Fibroblast of mammary gland (primary cell): ENCODE measurements around the gene PRKCB.
"Not testable (repeated sequence)": the region's sequence is repeated elsewhere in the genome, so short reads cannot be mapped to it uniquely, and the experiment has no call there.

Experiments
- DNase-seq: peaks from one replicate; pipeline ENCODE4 v3.0.0-alpha.2; 2010; ENCODE audit warnings: low read depth
- H3K4me3 ChIP-seq: 2 replicates; pipeline ENCODE4 v1.5.1; 2011; ENCODE audit warnings: low read depth, mild to moderate bottlenecking, low read length, moderate library complexity; ENCODE audit not compliant: control insufficient read depth
- TF ChIP-seq, protein P1 (sequence below): conservative IDR thresholded peaks from 2 replicates; pipeline ENCODE4 v1.5.1; 2011; ENCODE audit warnings: low read depth, low read length, inconsistent platforms; ENCODE audit not compliant: control insufficient read depth, insufficient read depth

The PRKCB gene

DNA sequence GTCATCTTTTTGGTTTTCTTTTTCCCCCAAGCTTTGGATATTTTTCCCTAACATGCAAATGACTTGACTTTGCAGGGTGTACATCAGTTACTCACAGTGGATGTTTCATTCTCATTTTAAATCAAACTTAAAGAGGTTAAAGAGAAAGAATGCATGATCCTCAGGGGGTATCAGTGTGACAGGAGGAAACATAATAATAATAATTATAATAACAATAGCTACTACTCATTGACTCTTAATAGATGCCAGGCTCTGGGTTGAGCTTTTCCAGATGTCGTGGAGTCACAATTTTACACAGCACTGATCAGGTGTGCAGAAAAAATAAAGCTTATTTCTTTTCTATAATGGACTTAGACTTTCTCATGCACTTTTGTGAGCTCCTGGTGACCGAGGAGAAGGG is 263.1 kb downstream of the PRKCB start:
- DNase-seq = no peak
- H3K4me3 ChIP-seq = no peak overlapping the region
- TF ChIP-seq, protein P1, sequence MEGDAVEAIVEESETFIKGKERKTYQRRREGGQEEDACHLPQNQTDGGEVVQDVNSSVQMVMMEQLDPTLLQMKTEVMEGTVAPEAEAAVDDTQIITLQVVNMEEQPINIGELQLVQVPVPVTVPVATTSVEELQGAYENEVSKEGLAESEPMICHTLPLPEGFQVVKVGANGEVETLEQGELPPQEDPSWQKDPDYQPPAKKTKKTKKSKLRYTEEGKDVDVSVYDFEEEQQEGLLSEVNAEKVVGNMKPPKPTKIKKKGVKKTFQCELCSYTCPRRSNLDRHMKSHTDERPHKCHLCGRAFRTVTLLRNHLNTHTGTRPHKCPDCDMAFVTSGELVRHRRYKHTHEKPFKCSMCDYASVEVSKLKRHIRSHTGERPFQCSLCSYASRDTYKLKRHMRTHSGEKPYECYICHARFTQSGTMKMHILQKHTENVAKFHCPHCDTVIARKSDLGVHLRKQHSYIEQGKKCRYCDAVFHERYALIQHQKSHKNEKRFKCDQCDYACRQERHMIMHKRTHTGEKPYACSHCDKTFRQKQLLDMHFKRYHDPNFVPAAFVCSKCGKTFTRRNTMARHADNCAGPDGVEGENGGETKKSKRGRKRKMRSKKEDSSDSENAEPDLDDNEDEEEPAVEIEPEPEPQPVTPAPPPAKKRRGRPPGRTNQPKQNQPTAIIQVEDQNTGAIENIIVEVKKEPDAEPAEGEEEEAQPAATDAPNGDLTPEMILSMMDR = no peak

DNA sequence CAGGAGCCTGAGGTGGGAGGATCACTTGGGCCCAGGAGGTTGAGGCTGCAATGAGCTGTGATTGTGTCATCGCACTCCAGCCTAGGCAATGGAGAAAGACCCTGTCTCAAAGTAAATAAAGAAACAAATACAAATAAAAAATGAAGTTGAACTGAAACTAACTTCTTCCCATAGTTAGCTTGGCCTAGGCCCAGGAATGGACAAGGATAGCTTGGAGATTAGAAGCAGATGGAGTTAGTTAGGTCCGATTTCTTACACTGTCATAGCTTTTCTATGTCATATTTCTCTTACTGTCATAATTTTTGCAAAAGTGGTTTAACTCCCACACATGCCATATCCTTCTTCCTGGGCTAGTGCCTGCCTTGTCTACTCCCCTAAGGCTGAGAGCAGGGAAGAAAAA is 265.6 kb downstream of the PRKCB start:
- no peak for DNase-seq
- TF ChIP-seq, protein P1 = no peak
- no peak overlapping the region for H3K4me3 ChIP-seq

DNA sequence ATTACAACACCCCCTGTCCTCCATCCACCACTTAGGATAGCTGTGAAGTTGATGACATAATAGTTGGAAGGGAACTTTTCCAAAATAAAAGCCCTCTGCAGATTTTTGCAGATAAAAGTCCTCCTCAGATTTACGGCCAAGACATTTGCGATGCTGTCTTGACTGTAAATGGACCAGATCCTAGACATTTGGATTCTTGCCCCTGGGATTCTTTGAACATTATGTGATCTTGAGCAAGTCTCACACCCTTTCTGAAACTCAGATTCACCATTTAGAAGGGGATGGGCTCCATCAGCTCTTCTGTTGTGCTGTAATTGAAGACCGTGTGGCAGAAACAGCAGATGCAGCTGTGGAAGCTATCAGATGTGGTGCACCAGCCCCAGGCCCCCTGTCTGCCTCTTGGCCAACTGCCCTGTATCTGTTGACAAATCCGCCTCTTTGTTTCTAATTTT is 266.5 kb downstream of the PRKCB start:
- TF ChIP-seq, protein P1 = no peak
- no peak for DNase-seq
- no peak overlapping the region for H3K4me3 ChIP-seq

DNA sequence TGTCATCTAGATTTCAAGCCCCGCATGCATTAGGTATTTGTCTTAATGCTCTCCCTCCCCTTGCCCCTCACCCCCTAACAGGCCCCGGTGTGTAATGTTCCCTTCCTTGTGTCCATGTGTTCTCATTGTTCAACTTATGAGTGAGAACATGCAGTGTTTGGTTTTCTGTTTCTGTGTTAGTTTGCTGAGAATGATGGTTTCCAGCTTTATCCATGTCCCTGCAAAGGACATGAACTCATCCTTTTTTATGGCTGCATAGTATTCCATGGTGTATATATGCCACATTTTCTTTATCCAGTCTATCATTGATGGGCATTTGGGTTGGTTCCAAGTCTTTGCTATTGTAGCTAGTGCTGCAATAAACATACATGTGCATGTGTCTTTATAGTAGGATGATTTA is 269.7 kb downstream of the PRKCB start:
- H3K4me3 ChIP-seq, DNase-seq: not testable (repeated sequence)

DNA sequence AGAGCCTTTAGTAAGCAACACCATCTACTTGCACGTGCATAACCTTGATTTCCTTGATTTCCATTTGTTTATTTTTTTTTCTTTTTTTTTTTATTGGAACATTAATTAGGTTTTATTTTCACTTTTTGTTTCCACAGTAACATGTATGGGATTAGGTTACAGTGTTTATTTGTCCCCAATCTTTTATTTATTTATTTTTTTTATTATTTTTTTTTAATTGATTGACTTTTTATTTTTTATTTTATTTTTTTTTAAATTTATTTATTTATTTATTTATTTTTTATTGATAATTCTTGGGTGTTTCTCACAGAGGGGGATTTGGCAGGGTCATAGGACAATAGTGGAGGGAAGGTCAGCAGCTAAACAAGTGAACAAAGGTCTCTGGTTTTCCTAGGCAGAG is 272.3 kb downstream of the PRKCB start:
- not testable (repeated sequence) for H3K4me3 ChIP-seq, DNase-seq

DNA sequence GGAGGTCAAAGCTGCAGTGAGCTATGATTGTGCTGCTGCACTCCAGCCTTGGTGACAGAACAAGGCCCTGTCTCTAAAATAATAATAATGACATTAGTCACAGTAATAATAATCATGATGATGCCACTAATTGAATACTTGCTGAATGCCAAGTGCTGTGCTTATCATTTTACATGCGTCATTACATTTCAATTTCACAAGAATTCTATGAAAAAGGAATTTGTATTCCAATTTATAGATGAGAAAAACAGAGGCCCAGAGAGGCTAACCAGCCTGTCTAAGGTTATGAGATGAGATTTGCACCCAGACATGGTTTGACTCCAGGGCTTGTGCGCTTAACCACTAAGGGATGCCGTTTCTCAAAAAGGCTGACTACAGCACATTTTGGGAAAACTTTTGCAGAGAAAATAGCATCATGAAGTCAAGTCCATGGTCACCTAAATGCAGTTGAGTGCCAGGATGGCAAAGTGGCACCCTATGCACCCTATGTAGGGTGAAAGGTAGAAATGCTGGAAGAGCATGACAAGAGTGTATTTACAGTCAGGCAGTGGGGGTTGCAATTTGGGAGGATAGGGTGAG is 276.0 kb downstream of the PRKCB start:
- no peak for DNase-seq
- no peak overlapping the region for H3K4me3 ChIP-seq
- TF ChIP-seq, protein P1 = no peak

DNA sequence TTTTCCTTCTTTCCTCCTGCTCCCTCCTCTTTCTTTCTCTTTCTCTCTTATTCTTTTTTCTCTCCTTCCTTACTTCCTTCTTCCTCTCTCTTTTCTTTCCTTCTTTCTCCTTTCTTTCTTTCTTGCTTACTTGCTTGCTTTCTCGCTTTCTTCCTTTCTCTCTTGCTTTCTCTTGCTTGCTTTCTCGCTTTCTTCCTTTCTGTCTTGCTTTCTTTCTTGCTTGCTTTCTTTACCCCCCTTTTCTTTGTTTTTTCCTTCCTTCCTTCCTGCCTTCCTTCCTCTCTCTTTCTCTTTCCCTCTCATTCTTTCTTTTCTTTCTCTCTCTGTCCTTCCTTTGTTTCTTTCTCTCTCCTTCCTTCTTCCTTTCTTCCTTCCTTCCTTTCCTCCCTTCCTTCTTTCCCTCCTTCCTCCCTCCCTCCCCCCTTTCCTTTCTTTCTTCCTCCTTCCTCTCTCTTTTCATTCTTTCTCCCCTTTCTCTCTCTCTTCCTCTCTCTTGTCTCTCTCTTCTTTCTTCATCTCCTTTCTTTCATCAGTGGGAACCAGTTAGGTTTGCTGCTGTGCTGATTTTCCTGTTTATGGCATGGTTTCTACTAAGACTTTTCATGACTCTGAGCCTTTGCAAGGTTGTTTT is 277.4 kb downstream of the PRKCB start:
- DNase-seq = no peak
- TF ChIP-seq, protein P1 = no peak

DNA sequence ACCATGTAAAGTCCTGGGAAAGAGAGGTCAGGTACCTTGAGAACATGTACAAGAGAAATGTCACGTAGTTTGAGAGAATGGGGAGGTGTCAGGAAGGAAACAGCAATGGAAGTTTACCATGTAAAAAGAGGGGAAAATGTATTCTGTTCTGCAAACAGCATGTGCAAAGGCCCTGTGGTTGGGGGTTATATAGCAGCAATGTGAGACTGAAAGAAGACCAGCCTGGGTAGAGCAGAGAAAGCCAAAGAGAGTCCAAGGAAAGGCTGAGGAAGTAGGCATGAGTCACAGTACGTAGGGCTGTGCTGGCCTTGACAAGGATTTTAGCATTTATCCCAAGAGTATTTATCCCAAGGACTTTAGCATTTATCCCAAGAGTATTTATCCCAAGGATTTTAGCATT is 279.1 kb downstream of the PRKCB start:
- no peak for DNase-seq
- TF ChIP-seq, protein P1 = no peak
- no peak overlapping the region for H3K4me3 ChIP-seq

More for the DNA sequence above, 277.4 kb downstream of the PRKCB start:
- H3K4me3 ChIP-seq = no peak overlapping the region
